B cell (primary cell): ENCODE results near the gene MRPS9. TPM values are rescaled to one million over a fixed set of nuclear protein-coding genes. Genes with fewer than 3 reads are reported as not detected.

Source experiments
- ATAC-seq: fragments of 200-7000 bp; cut with Tn5 transposase; one replicate; pipeline ENCODE4 v1.10.0; 2021; ENCODE audit warnings: low read depth, mild to moderate bottlenecking, moderate number of reproducible peaks, moderate library complexity
- CTCF ChIA-PET: fragments of 350-600 bp; sonication (Branson Sonifier 250); formaldehyde crosslinking; loops from one replicate; lab custom pipeline; 2021; ENCODE audit warnings: antibody characterized with exemption, inconsistent platforms; lab: Charles Lee
- POLR2A ChIA-PET: fragments of 350-600 bp; sonication (Branson Sonifier 250); formaldehyde crosslinking; loops from one replicate; lab custom pipeline; 2021; ENCODE audit warnings: antibody characterized with exemption; lab: Charles Lee
- DNase-seq: peaks from one replicate; pipeline ENCODE4 v3.0.0; 2013
- H2AFZ ChIP-seq: 2 replicates; pipeline ENCODE4 v1.6.1; 2012; ENCODE audit warnings: mild to moderate bottlenecking, low read depth, low read length; ENCODE audit not compliant: insufficient read depth, poor library complexity, severe bottlenecking
- H3K27ac ChIP-seq, 2 donors: 1 replicate in 1 of 2; 2 replicates in 1 of 2; pipeline ENCODE4 v1.5.1; 2012 to 2013; ENCODE audit warnings: low read length in 2 of 2, mild to moderate bottlenecking in 2 of 2, moderate library complexity in 1 of 2
- H3K27me3 ChIP-seq, 4 experiments: fragments of 200-600 bp in 1 of 4; sonication (generic) in 1 of 4; replicated peaks in 1 of 4; 1 replicate in 2 of 4; 2 replicates in 2 of 4; pipeline versions ENCODE4 v1.6.1 to v1.7.0; 2013 to 2016; ENCODE audit warnings: low read length in 3 of 4, mild to moderate bottlenecking in 2 of 4, mixed read lengths in 1 of 4, moderate library complexity in 1 of 4; ENCODE audit not compliant: insufficient read depth in 4 of 4, control insufficient read depth in 3 of 4; ENCODE audit errors: control extremely low read depth in 1 of 4
- H3K36me3 ChIP-seq, 2 experiments: replicated peaks in 1 of 2; 1 replicate in 1 of 2; 2 replicates in 1 of 2; pipeline versions ENCODE4 v1.6.1 to v1.7.1; 2013; ENCODE audit warnings: low read length in 1 of 2; ENCODE audit not compliant: insufficient read depth in 2 of 2, control insufficient read depth in 1 of 2; ENCODE audit errors: control extremely low read depth in 1 of 2, extremely low read depth in 1 of 2
- H3K4me1 ChIP-seq, 2 donors: fragments of 200-600 bp in 1 of 2; sonication (generic) in 1 of 2; 1 replicate in 1 of 2; 2 replicates in 1 of 2; pipeline versions ENCODE4 v1.5.1 to v1.6.1; 2013 to 2017; ENCODE audit warnings: low read length in 2 of 2; ENCODE audit not compliant: control insufficient read depth in 2 of 2, insufficient read depth in 2 of 2
- H3K4me2 ChIP-seq: replicated peaks from 2 replicates; pipeline ENCODE3; 2012; ENCODE audit warnings: mild to moderate bottlenecking, low read depth, low read length; ENCODE audit not compliant: poor library complexity, severe bottlenecking
- H3K4me3 ChIP-seq, 5 experiments: fragments of 200-600 bp in 1 of 5; sonication (generic) in 1 of 5; 1 replicate in 3 of 5; 2 replicates in 2 of 5; pipeline versions ENCODE4 v1.5.1 to v1.7.0; 2011 to 2016; ENCODE audit warnings: low read length in 4 of 5, mild to moderate bottlenecking in 4 of 5, low read depth in 2 of 5, control low read depth in 1 of 5, moderate library complexity in 1 of 5; ENCODE audit not compliant: insufficient read depth in 1 of 5; ENCODE audit errors: control extremely low read depth in 1 of 5, extremely low read depth in 1 of 5
- H3K79me2 ChIP-seq: fragments of 200-600 bp; sonication (generic); one replicate; pipeline ENCODE4 v1.6.0; 2016; ENCODE audit warnings: low read length; ENCODE audit not compliant: control insufficient read depth, insufficient read depth
- H3K9ac ChIP-seq: fragments of 200-600 bp; sonication (generic); 2 replicates; pipeline ENCODE4 v1.6.1; 2017; ENCODE audit warnings: mild to moderate bottlenecking, low read length, moderate library complexity
- H3K9me3 ChIP-seq, 3 donors: one replicate each; pipeline versions ENCODE4 v1.6.1 to v1.7.1; 2013; ENCODE audit warnings: low read length in 2 of 3; ENCODE audit not compliant: control insufficient read depth in 2 of 3, insufficient read depth in 1 of 3; ENCODE audit errors: control extremely low read depth in 1 of 3
- H4K20me1 ChIP-seq: 2 replicates; pipeline ENCODE4 v1.6.0; 2012; ENCODE audit warnings: mild to moderate bottlenecking, low read length; ENCODE audit not compliant: insufficient read depth, control insufficient read depth, poor library complexity, severe bottlenecking
- H3K27ac Mint-ChIP-seq: one replicate; pipeline ENCODE4 v1.8.0; 2021; ENCODE audit warnings: mixed read lengths
- H3K27me3 Mint-ChIP-seq: one replicate; pipeline ENCODE4 v1.8.0; 2021; ENCODE audit warnings: mixed read lengths
- H3K4me1 Mint-ChIP-seq: one replicate; pipeline ENCODE4 v1.8.0; 2021; ENCODE audit warnings: mixed read lengths
- H3K4me3 Mint-ChIP-seq: one replicate; pipeline ENCODE4 v1.8.0; 2021; ENCODE audit warnings: mixed read lengths
- H3K9me3 Mint-ChIP-seq: one replicate; pipeline ENCODE4 v1.8.0; 2022; ENCODE audit warnings: mixed read lengths; ENCODE audit not compliant: insufficient read depth
- EZH2 ChIP-seq: IDR thresholded peaks from 2 replicates; pipeline ENCODE4 v1.6.1; 2012; ENCODE audit warnings: borderline replicate concordance, low read depth, mild to moderate bottlenecking, moderate library complexity, low read length; ENCODE audit not compliant: insufficient read depth, poor library complexity, severe bottlenecking
- WGBS: methylation state at CpG from one replicate; pipeline ENCODE4 v1.1.5; 2013; ENCODE audit warnings: missing lambda C conversion rate; ENCODE audit not compliant: insufficient coverage; 5-methylcytosine and 5-hydroxymethylcytosine counted together
- intact Hi-C: fragments of 100-400 bp; cut with micrococcal nuclease; formaldehyde crosslinking; loops from one replicate; pipeline ENCODE4 v1.10.0; 2022
- polyA plus RNA-seq: library from polyadenylated mRNA; depleted of rRNA; stranded (reverse); fragments of >200 nt; gene quantifications from 2 replicates; pipeline ENCODE4 v1.2.3, GENCODE V29; 2012
- total RNA-seq, 2 donors: library from RNA; stranded (reverse); fragments of 120-200 nt in 1 of 2; gene quantifications; 1 replicate in 1 of 2; 2 replicates in 1 of 2; pipeline versions ENCODE4 v1.2.3 to v1.2.4, GENCODE V29; 2013 to 2022
- TF ChIP-seq, protein P1 (sequence below): fragments of 200-600 bp; IDR thresholded peaks from one replicate; pipeline ENCODE4 v1.8.0; 2022; ENCODE audit warnings: antibody characterized with exemption, mild to moderate bottlenecking

Gene MRPS9
- total and polyA plus RNA-seq, 2 donors (not counting 1 experiment from before 2014, with no cell fraction given): 13.0 to 19.8 TPM

DNA sequence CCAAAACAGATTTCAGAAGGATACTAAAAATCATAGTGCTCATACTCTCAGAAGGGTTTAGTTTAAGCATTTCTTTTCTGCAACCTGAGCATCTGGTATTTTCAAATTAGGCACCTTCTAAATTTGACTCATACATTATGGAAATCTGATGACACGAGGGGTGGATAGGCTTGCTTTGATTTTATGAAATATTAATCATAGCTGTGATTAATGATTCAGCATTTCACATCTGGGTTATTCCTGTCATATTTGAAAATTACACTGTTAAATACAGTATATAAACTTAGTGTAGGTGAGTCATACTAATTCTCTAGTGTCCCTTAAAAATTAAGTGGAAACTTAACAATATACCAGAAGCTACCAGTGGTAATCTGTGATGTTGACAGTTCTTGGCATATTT is 47.7 kb downstream of the MRPS9 start:
- no peaks in the 10 kb centered on the region for H3K9me3 Mint-ChIP-seq
- no peak overlapping the region for H3K4me3 Mint-ChIP-seq
- Histone ChIP-seq H3K4me2 (no peak overlapping the region), H4K20me1 (no peaks in the 10 kb centered on the region), H3K9me3 (no peaks in the 10 kb centered on the region), H3K27ac (no peak overlapping the region), H3K79me2 (no peaks in the 10 kb centered on the region), H3K4me1 (no peaks in the 10 kb centered on the region), H2AFZ (no peak overlapping the region), H3K4me3 (no peak overlapping the region), H3K36me3 (peaks cover 0 to 1% of the 10 kb centered on the region in 2 experiments), H3K9ac (no peak overlapping the region), H3K27me3 (no peaks in the 10 kb centered on the region)
- intact Hi-C loops: no loop called here
- WGBS: no CpG with 5 or more reads among the region's 1 CpG
- TF ChIP-seq, protein P1, sequence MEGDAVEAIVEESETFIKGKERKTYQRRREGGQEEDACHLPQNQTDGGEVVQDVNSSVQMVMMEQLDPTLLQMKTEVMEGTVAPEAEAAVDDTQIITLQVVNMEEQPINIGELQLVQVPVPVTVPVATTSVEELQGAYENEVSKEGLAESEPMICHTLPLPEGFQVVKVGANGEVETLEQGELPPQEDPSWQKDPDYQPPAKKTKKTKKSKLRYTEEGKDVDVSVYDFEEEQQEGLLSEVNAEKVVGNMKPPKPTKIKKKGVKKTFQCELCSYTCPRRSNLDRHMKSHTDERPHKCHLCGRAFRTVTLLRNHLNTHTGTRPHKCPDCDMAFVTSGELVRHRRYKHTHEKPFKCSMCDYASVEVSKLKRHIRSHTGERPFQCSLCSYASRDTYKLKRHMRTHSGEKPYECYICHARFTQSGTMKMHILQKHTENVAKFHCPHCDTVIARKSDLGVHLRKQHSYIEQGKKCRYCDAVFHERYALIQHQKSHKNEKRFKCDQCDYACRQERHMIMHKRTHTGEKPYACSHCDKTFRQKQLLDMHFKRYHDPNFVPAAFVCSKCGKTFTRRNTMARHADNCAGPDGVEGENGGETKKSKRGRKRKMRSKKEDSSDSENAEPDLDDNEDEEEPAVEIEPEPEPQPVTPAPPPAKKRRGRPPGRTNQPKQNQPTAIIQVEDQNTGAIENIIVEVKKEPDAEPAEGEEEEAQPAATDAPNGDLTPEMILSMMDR: no peak
- no peak for TF ChIP-seq EZH2
- DNase-seq: no peak
- ATAC-seq: no peak
- ChIA-PET POLR2A (no interaction called here), CTCF (no interaction called here)
- no peaks in the 10 kb centered on the region for H3K4me1 Mint-ChIP-seq
- H3K27ac Mint-ChIP-seq: no peak overlapping the region
- H3K27me3 Mint-ChIP-seq: no peaks in the 10 kb centered on the region

DNA sequence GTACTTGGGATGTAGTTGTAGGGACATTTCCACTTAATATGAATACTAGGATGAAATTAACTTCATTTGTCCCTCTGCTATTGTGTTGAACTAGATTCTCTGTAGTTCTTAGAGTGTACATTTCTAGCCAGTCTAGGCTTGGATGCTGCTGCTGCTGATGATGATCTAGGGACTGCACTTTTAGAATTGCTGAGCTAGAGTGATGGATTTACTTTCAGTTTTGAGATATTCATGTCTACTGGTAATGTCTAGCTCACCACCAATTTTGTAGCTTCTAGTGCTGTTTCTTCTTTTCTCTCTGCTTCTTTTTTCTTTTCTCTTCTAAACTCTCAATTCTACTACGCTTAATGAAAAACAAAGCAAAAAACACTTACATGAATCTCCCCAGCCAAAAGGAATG is 49.4 kb downstream of the MRPS9 start:
- POLR2A ChIA-PET: no interaction called here
- ATAC-seq: no peak
- H3K27me3 Mint-ChIP-seq: no peaks in the 10 kb centered on the region
- H2AFZ ChIP-seq: no peak overlapping the region
- H3K79me2 ChIP-seq: no peaks in the 10 kb centered on the region
- no peaks in the 10 kb centered on the region for H3K4me1 Mint-ChIP-seq
- no peak overlapping the region for H3K27ac Mint-ChIP-seq
- no peaks in the 10 kb centered on the region for H3K4me1 ChIP-seq
- no peak overlapping the region for H3K4me2 ChIP-seq
- no peak for DNase-seq
- H3K27ac ChIP-seq: no peak overlapping the region
- H3K4me3 Mint-ChIP-seq: no peak overlapping the region
- 92% methylated on average over 1 of the region's 1 CpG for WGBS
- no peaks in the 10 kb centered on the region for H3K9me3 Mint-ChIP-seq
- no peak for TF ChIP-seq EZH2
- TF ChIP-seq, protein P1: no peak
- no peak overlapping the region for H3K4me3 ChIP-seq
- H3K9ac ChIP-seq: no peak overlapping the region
- CTCF ChIA-PET: no interaction called here
- peaks cover 0 to 1% of the 10 kb centered on the region in 2 experiments for H3K36me3 ChIP-seq
- intact Hi-C loops: no loop called here
- no peaks in the 10 kb centered on the region for H3K9me3 ChIP-seq
- no peaks in the 10 kb centered on the region for H4K20me1 ChIP-seq
- no peaks in the 10 kb centered on the region for H3K27me3 ChIP-seq
